ENCODE measurements around the gene CYB561D2. TPM values are rescaled to one million over a fixed set of nuclear protein-coding genes. Genes with fewer than 3 reads are reported as not detected.
"Not testable (repeated sequence)": the region's sequence is repeated elsewhere in the genome, so short reads cannot be mapped to it uniquely, and the experiment has no call there.

Gene CYB561D2, protein sequence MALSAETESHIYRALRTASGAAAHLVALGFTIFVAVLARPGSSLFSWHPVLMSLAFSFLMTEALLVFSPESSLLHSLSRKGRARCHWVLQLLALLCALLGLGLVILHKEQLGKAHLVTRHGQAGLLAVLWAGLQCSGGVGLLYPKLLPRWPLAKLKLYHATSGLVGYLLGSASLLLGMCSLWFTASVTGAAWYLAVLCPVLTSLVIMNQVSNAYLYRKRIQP
- total RNA-seq, result 33.6 and 38.5 TPM in 2 replicates

GRCh38 chr3:50350527-50351322 is at the start of gene CYB561D2, which contains the start of gene NPRL2:
Gene CYB561D2 (plus strand): TSS chr3:50350862. CDS start chr3:50351434, 572 bp downstream.
Gene NPRL2 (minus strand): TSS chr3:50350775. CDS start chr3:50350652, 123 bp downstream.
- H3K4me3 ChIP-seq (ENCODE audit: low read depth, low read length), result peak within 1 kb of the TSS; percentile 78
- no peak for TF ChIP-seq CTCF (conservative IDR thresholded peaks at IDR 0.05; ENCODE audit: low read depth, low read length)
- DNase-seq (ENCODE audit: low read depth), result no peak

DNA sequence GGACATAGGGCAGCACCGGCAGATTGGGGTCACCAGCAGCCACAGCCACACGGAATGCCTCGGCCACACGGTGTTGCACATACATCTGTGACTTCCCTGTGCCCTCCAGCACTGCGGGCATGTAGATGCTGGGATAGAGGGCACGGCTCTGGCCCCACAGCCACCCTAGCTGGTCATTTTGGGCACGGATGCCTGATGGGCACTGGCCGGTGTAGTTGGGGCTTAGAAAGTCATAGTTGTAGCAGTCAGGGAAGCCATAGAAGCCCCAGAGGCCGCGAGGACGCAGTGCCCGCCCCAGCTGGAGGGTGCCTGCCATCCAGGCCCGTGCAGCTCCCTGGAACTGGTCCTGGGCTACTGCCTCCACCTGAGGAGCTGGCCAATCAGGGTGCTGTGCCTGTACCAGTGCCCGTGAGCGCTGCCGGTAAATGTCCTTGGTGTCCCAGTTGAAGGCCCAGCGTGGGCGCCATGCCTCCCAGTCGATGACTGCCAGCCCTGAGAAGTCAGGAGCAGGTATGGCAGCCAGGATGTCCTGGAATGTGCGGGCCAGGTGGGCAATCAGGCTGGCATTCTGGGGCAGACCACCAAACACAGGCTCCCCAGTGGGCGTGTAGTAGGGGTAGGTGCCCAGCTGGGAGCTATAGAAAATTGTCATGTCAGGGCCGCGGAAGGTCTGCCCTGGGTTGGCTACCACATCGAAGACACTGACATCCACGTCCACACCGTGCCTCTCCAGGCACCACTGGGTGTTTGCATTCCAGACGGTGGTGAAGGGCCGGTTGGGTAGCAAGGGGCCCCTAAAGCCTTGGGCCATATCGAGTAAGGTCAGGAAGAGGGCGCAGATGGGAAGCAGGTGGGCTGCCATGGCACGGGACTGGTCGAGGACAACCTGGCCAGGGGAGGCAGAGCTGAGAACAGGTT is 48.3 kb upstream of the CYB561D2 start:
- no peak for DNase-seq (ENCODE audit: low read depth)
- peak overlapping the region; percentile 68 for H3K4me3 ChIP-seq (ENCODE audit: low read depth, low read length)
- TF ChIP-seq CTCF (conservative IDR thresholded peaks at IDR 0.05; ENCODE audit: low read depth, low read length), result no peak

GRCh38 chr3:50303013-50303815 is 47.4 kb upstream of the CYB561D2 start, which contains the start of gene HYAL1:
Gene HYAL1 (minus strand): TSS chr3:50303574. CDS start chr3:50302956, 618 bp downstream.
- TF ChIP-seq CTCF (conservative IDR thresholded peaks at IDR 0.05; ENCODE audit: low read depth, low read length), result peak; percentile 56
- H3K4me3 ChIP-seq (ENCODE audit: low read depth, low read length), result peak within 1 kb of the TSS; percentile 68
- no peak for DNase-seq (ENCODE audit: low read depth)

DNA sequence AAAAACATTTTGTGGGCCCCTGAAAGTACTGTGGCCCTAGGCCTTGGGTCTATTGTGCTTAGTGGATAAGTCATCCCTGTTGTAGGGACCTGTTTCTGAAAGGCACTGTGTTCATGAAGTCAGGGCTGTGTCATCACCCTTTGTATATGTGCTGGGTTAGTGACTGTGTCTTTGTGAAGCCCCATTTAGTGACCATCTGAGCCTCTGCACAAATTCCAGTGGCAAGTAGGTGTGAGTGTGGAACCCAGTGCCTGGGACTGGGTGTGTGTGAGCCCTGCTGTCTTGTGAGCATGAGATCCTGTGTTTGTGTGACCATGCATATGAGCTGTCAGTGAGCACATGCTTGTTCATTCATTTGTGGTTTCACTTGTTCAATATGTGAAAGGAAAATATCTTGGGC is 46.1 kb upstream of the CYB561D2 start:
- H3K4me3 ChIP-seq (ENCODE audit: low read depth, low read length), result no peak overlapping the region
- no peak for TF ChIP-seq CTCF (conservative IDR thresholded peaks at IDR 0.05; ENCODE audit: low read depth, low read length)
- no peak for DNase-seq (ENCODE audit: low read depth)

DNA sequence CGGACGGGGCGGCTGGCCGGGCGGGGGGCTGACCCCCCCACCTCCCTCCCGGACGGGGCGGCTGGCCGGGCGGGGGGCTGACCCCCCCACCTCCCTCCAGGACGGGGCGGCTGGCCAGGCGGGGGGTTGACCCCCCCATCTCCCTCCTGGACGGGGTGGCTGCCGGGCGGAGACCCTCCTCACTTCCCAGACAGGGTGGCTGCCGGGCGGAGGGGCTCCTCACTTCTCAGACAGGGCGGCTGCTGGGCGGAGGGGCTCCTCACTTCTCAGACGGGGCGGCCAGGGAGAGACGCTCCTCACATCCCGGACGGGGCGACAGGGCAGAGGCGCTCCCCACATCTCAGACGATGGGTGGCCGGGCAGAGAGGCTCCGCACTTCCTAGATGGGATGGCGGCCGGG is 38.6 kb upstream of the CYB561D2 start:
- H3K4me3 ChIP-seq (ENCODE audit: low read depth, low read length); DNase-seq (ENCODE audit: low read depth): not testable (repeated sequence)

DNA sequence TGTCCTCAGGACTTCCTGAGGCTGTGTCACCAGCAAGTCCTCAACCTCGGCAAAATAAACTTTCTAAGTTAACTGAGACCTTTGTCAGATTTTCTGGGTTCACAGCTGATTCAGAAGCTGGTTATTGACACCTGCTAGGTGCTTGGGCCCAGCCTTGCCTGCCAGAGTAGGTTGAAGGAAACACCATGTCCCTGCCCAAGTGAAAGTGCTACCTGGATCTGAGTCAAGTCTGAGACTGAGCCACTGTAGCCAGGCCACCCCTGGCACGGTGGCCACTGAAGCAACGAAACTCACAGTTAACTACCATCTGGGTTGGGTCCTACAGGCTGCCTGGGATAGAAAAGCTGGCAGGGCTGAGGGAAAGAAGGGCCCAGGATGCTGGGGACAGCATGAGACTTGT is 36.3 kb upstream of the CYB561D2 start:
- TF ChIP-seq CTCF (conservative IDR thresholded peaks at IDR 0.05; ENCODE audit: low read depth, low read length), result no peak
- no peak overlapping the region for H3K4me3 ChIP-seq (ENCODE audit: low read depth, low read length)
- no peak for DNase-seq (ENCODE audit: low read depth)

All from epithelial cell of proximal tubule (primary cell).